ENCODE data around the gene REXO5.

DNA sequence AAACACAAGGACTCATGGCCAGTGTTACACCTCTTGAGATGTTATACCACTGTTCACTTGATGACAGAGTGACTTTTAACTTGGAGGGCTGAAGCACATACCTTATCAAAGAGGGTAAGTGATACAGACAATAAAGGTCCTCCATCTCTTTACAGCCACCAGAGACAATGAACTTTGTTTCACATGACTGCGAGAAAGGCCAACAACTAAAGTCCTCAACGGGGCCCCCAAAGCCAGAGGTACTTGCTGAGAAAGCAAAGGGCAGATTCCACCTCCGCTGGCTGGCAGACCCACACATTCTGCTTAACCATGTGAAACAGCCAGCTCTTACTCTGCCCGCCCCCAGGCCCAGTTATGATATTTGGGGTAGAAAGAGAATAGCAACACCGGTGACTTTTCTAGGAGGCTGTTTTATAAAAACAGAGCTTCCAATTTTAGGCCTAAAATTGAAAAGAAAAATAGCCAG lies 72.4 kb downstream of the REXO5 start:
- TF ChIP-seq, protein P1, sequence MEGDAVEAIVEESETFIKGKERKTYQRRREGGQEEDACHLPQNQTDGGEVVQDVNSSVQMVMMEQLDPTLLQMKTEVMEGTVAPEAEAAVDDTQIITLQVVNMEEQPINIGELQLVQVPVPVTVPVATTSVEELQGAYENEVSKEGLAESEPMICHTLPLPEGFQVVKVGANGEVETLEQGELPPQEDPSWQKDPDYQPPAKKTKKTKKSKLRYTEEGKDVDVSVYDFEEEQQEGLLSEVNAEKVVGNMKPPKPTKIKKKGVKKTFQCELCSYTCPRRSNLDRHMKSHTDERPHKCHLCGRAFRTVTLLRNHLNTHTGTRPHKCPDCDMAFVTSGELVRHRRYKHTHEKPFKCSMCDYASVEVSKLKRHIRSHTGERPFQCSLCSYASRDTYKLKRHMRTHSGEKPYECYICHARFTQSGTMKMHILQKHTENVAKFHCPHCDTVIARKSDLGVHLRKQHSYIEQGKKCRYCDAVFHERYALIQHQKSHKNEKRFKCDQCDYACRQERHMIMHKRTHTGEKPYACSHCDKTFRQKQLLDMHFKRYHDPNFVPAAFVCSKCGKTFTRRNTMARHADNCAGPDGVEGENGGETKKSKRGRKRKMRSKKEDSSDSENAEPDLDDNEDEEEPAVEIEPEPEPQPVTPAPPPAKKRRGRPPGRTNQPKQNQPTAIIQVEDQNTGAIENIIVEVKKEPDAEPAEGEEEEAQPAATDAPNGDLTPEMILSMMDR (IDR thresholded peaks at IDR 0.05) = no peak
- TF ChIP-seq POLR2A (IDR thresholded peaks at IDR 0.05) = no peak

Data from ovary (tissue), 3 donors.